KMS-11 (cell line): Measurements from ENCODE around the gene SIGLEC1.

ENCODE experiments used
- H2AFZ ChIP-seq: fragments of 200-600 bp; sonication (generic); 2 replicates; pipeline ENCODE4 v1.6.1; 2016; ENCODE audit warnings: antibody characterized with exemption, mixed run types, low read depth
- H3K27ac ChIP-seq: fragments of 200-600 bp; sonication (generic); 2 replicates; pipeline ENCODE4 v1.6.1; 2016; ENCODE audit warnings: mild to moderate bottlenecking, mixed run types
- H3K27me3 ChIP-seq: fragments of 200-600 bp; sonication (generic); 2 replicates; pipeline ENCODE4 v1.6.1; 2017; ENCODE audit warnings: mild to moderate bottlenecking, low read depth, mixed run types, moderate library complexity; ENCODE audit not compliant: insufficient read depth
- H3K36me3 ChIP-seq: fragments of 200-600 bp; sonication (generic); 2 replicates; pipeline ENCODE4 v1.6.1; 2017; ENCODE audit warnings: mild to moderate bottlenecking, mixed run types; ENCODE audit not compliant: insufficient read depth
- H3K4me1 ChIP-seq: fragments of 200-600 bp; sonication (generic); 2 replicates; pipeline ENCODE4 v1.6.1; 2016; ENCODE audit warnings: mild to moderate bottlenecking, low read depth, mixed run types; ENCODE audit not compliant: poor library complexity, severe bottlenecking
- H3K4me2 ChIP-seq: fragments of 200-600 bp; sonication (generic); 2 replicates; pipeline ENCODE4 v1.7.0; 2016; ENCODE audit warnings: mild to moderate bottlenecking, mixed run types
- H3K4me3 ChIP-seq: fragments of 200-600 bp; sonication (generic); IDR thresholded peaks from 2 replicates; pipeline ENCODE4 v1.6.1; 2017; ENCODE audit warnings: low read depth, low read length, mixed read lengths; ENCODE audit not compliant: insufficient read depth
- H3K79me2 ChIP-seq: fragments of 200-600 bp; sonication (generic); 2 replicates; pipeline ENCODE4 v1.6.1; 2016; ENCODE audit warnings: low read depth, mixed run types; ENCODE audit not compliant: insufficient read depth
- H3K9ac ChIP-seq: fragments of 200-600 bp; sonication (generic); 2 replicates; pipeline ENCODE4 v1.6.1; 2016; ENCODE audit warnings: mild to moderate bottlenecking, mixed run types
- H4K20me1 ChIP-seq: fragments of 200-600 bp; sonication (generic); 2 replicates; pipeline ENCODE4 v1.6.1; 2016; ENCODE audit warnings: mild to moderate bottlenecking, mixed run types; ENCODE audit not compliant: insufficient read depth
- TF ChIP-seq, protein P1 (sequence below): fragments of 200-600 bp; sonication (generic); conservative IDR thresholded peaks from 2 replicates; pipeline ENCODE4 v1.6.1; 2017; ENCODE audit warnings: low read depth, mild to moderate bottlenecking, antibody characterized with exemption, low read length, moderate library complexity, mixed read lengths

Gene SIGLEC1

DNA sequence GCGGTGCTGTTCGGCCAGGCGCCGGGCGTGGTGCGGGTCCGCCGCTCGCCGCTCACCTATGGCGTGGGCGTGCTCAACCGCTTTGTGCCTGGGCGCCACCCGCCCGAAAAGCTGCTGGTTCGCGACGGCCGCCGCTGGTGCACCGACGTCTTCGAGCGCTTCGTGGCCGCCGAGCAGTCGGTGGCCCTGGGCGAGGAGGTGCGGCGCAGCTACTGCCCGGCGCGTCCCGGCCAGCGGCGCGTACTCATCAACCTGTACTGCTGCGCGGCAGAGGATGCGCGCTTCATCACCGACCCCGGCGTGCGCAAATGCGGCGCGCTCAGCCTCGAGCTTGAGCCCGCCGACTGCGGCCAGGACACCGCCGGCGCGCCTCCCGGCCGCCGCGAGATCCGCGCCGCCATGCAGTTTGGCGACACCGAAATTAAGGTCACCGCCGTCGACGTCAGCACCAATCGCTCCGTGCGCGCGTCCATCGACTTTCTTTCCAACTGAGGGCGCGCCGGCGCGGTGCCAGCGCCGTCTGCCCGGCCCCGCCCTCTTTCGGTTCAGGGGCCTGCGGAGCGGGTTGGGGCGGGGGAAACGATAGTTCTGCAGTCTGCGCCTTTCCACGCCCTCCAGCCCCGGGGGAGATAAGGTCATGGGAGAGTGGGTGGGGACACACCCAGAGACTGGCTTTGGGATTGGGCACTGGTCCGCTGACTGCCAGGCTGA lies 39.4 kb upstream of the SIGLEC1 start:
- H3K27me3 ChIP-seq, result no peaks in the 10 kb centered on the region
- H3K36me3 ChIP-seq, result no peaks in the 10 kb centered on the region
- H3K4me1 ChIP-seq, result no peaks in the 10 kb centered on the region
- no peak overlapping the region for H3K4me3 ChIP-seq
- H3K4me2 ChIP-seq, result no peak overlapping the region
- no peaks in the 10 kb centered on the region for H3K79me2 ChIP-seq
- H3K9ac ChIP-seq, result no peak overlapping the region
- no peak overlapping the region for H2AFZ ChIP-seq
- TF ChIP-seq, protein P1, sequence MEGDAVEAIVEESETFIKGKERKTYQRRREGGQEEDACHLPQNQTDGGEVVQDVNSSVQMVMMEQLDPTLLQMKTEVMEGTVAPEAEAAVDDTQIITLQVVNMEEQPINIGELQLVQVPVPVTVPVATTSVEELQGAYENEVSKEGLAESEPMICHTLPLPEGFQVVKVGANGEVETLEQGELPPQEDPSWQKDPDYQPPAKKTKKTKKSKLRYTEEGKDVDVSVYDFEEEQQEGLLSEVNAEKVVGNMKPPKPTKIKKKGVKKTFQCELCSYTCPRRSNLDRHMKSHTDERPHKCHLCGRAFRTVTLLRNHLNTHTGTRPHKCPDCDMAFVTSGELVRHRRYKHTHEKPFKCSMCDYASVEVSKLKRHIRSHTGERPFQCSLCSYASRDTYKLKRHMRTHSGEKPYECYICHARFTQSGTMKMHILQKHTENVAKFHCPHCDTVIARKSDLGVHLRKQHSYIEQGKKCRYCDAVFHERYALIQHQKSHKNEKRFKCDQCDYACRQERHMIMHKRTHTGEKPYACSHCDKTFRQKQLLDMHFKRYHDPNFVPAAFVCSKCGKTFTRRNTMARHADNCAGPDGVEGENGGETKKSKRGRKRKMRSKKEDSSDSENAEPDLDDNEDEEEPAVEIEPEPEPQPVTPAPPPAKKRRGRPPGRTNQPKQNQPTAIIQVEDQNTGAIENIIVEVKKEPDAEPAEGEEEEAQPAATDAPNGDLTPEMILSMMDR, result no peak
- H4K20me1 ChIP-seq, result no peaks in the 10 kb centered on the region
- no peak overlapping the region for H3K27ac ChIP-seq

DNA sequence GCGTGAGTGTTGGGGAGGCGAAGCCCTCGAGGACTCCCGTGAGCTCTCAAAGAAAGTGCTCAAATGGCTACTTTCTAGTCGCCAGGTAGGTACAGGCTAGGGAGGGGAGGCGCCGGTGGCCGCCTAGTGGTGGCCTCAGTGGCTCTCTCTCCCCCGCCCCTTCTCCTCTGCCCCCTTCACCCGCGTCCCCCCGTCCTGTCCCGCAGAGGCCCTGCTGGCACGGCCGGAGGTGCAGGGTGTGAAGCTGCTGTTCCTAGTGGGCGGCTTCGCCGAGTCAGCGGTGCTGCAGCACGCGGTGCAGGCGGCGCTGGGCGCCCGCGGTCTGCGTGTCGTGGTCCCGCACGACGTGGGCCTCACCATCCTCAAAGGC lies 38.9 kb upstream of the SIGLEC1 start:
- Histone ChIP-seq H3K27me3 (no peaks in the 10 kb centered on the region), H3K9ac (no peak overlapping the region)

DNA sequence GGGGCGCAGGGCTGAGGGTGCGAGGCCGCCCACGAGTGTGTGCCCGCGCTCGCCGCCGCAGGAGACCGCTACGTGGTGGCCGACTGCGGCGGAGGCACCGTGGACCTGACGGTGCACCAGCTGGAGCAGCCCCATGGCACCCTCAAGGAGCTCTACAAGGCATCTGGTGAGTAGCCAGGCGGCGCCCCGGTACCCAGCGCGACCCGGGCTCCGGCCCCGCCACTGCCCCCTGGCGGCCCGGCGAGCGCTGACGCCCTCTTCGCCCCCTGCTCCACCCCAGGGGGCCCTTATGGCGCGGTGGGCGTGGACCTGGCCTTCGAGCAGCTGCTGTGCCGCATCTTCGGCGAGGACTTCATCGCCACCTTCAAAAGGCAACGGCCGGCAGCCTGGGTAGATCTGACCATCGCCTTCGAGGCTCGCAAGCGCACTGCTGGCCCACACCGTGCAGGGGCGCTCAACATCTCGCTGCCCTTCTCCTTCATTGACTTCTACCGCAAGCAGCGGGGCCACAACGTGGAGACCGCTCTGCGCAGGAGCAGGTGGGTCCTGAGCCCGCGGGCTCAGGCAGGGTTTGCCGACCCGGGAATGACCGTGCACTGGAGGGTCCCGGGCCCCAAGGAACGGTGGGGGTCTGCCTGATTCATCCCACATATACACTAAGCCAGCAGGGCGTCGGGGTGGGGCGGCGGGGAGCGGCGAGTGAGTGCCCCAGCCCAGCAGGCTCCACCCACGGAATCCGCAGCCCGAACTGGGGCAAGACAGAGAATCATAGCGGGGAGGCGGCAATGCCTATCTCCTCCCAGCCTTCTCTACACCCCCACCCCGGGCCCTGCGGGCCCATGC lies 37.5 kb upstream of the SIGLEC1 start:
- Histone ChIP-seq H3K9ac (no peak overlapping the region), H3K27me3 (no peaks in the 10 kb centered on the region), H3K27ac (no peak overlapping the region), H3K36me3 (no peaks in the 10 kb centered on the region), H3K79me2 (no peaks in the 10 kb centered on the region), H4K20me1 (no peaks in the 10 kb centered on the region), H3K4me1 (no peaks in the 10 kb centered on the region), H3K4me3 (no peak overlapping the region), H2AFZ (no peak overlapping the region), H3K4me2 (no peak overlapping the region)
- TF ChIP-seq, protein P1, result no peak

More for the DNA sequence above, 38.9 kb upstream of the SIGLEC1 start:
- H2AFZ ChIP-seq, result no peak overlapping the region
- H3K79me2 ChIP-seq, result no peaks in the 10 kb centered on the region
- no peak overlapping the region for H3K4me2 ChIP-seq
- no peaks in the 10 kb centered on the region for H4K20me1 ChIP-seq
- TF ChIP-seq, protein P1, result no peak
- H3K27ac ChIP-seq, result no peak overlapping the region
- H3K4me3 ChIP-seq, result no peak overlapping the region
- no peaks in the 10 kb centered on the region for H3K4me1 ChIP-seq
- no peaks in the 10 kb centered on the region for H3K36me3 ChIP-seq

DNA sequence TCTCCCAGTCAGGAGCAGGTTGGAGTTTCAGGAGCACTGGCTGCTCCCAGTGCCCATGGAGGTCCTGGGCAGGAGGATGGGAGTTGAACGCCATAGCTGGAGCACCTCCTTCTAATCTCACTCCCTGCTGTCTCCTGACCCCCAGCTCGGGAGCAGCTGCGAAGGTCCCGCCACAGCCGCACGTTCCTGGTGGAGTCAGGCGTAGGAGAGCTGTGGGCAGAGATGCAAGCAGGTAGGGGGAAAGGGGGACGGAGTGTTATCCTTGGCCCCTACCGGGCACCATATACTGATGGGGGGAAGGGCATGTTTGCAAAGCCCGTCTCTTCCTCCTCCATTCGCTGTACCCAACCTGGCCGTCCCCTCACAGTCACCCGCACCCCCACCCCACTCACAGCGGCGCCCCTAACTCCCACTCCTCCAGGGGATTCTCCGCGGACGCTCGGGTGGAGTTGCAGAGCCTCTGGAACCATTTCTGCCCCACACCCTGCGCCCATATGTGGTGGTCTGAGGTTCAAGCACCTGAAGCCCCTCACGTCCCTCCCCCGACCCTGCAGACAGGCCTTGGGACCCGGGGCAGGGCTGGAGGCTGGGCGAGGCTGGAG lies 36.8 kb upstream of the SIGLEC1 start:
- no peak overlapping the region for H3K4me2 ChIP-seq
- H4K20me1 ChIP-seq, result no peaks in the 10 kb centered on the region
- no peaks in the 10 kb centered on the region for H3K27me3 ChIP-seq

More for the DNA sequence above, 36.8 kb upstream of the SIGLEC1 start:
- no peak overlapping the region for H3K9ac ChIP-seq
- no peaks in the 10 kb centered on the region for H3K79me2 ChIP-seq
- no peak overlapping the region for H2AFZ ChIP-seq
- no peaks in the 10 kb centered on the region for H3K4me1 ChIP-seq
- no peak overlapping the region for H3K27ac ChIP-seq
- TF ChIP-seq, protein P1, result no peak
- no peaks in the 10 kb centered on the region for H3K36me3 ChIP-seq
- no peak overlapping the region for H3K4me3 ChIP-seq
